ENCODE measurements around the gene RAD9A.

The RAD9A gene

GRCh38 chr11:67440229-67441097, 48.7 kb downstream of the RAD9A start:
- TF ChIP-seq CTCF (IDR thresholded peaks at IDR 0.05; ENCODE audit: control insufficient read depth, extremely low read depth, insufficient read depth): no peak
- no peak overlapping the region for H3K4me3 ChIP-seq (ENCODE audit: low read depth, low read length)
- DNase-seq (ENCODE audit: low read depth): no peak

- H3K4me3 ChIP-seq (ENCODE audit: low read depth, low read length): no peak overlapping the region
- DNase-seq (ENCODE audit: low read depth): no peak
- TF ChIP-seq CTCF (IDR thresholded peaks at IDR 0.05; ENCODE audit: control insufficient read depth, extremely low read depth, insufficient read depth): no peak
Observed at GRCh38 chr11:67441098-67441563, 49.3 kb downstream of the RAD9A start.

GRCh38 chr11:67441731-67442351, 50.1 kb downstream of the RAD9A start:
- H3K4me3 ChIP-seq (ENCODE audit: low read depth, low read length): peak overlapping the region; percentile 95
- TF ChIP-seq CTCF (IDR thresholded peaks at IDR 0.05; ENCODE audit: control insufficient read depth, extremely low read depth, insufficient read depth): no peak

GRCh38 chr11:67442504-67443404, 51.0 kb downstream of the RAD9A start:
- peak overlapping the region; percentile 95 for H3K4me3 ChIP-seq (ENCODE audit: low read depth, low read length)
- no peak for TF ChIP-seq CTCF (IDR thresholded peaks at IDR 0.05; ENCODE audit: control insufficient read depth, extremely low read depth, insufficient read depth)
- DNase-seq (ENCODE audit: low read depth): no peak

More at GRCh38 chr11:67441731-67442351, 50.1 kb downstream of the RAD9A start:
- DNase-seq (ENCODE audit: low read depth): no peak

GRCh38 chr11:67445515-67445914, 53.7 kb downstream of the RAD9A start:
- no peak overlapping the region for H3K4me3 ChIP-seq (ENCODE audit: low read depth, low read length)
- no peak for DNase-seq (ENCODE audit: low read depth)
- TF ChIP-seq CTCF (IDR thresholded peaks at IDR 0.05; ENCODE audit: control insufficient read depth, extremely low read depth, insufficient read depth): no peak

Measured in LNCaP clone FGC (cell line).